ENCODE data around the gene TMSB4X.

TMSB4X gene

GRCh38 chrX:12973561-12974304, 1.2 kb upstream of the TMSB4X start:
- Histone ChIP-seq H3K4me3 (replicated peaks; ENCODE audit: insufficient read depth, low read length) (peak overlapping the region; percentile 43), H3K27me3 (ENCODE audit: insufficient read depth, poor library complexity, severe bottlenecking) (no peaks in the 10 kb centered on the region), H3K27ac (replicated peaks) (peak overlapping the region; percentile 99)
- peak in 1 of 2 experiments; percentile 77 for DNase-seq (ENCODE audit: low read depth in 1 of 2, low spot score in 1 of 2)
- TF ChIP-seq CTCF (IDR thresholded peaks at IDR 0.05; ENCODE audit: insufficient read depth, low read length) (no peak), REST (IDR thresholded peaks at IDR 0.05; ENCODE audit: insufficient replicate concordance, low read depth) (no peak), SPI1 (IDR thresholded peaks at IDR 0.05; ENCODE audit: borderline replicate concordance, low read depth) (peak; percentile 92), POLR2AphosphoS5 (IDR thresholded peaks at IDR 0.05; ENCODE audit: low read depth) (no peak)

- Histone ChIP-seq H3K27me3 (ENCODE audit: insufficient read depth, poor library complexity, severe bottlenecking) (no peaks in the 10 kb centered on the region), H3K27ac (replicated peaks) (peak overlapping the region; percentile 99), H3K4me3 (replicated peaks; ENCODE audit: insufficient read depth, low read length) (peak overlapping the region; percentile 43)
- DNase-seq (ENCODE audit: low read depth in 1 of 2, low spot score in 1 of 2), result peak in 1 of 2 experiments; percentile 69
- TF ChIP-seq CTCF (IDR thresholded peaks at IDR 0.05; ENCODE audit: insufficient read depth, low read length) (no peak), REST (IDR thresholded peaks at IDR 0.05; ENCODE audit: insufficient replicate concordance, low read depth) (no peak), GABPA (IDR thresholded peaks at IDR 0.05; ENCODE audit: low read depth) (no peak), SPI1 (IDR thresholded peaks at IDR 0.05; ENCODE audit: borderline replicate concordance, low read depth) (peak; percentile 62; the same call in 1 of the 2 replicates)
Observed at GRCh38 chrX:12974305-12974795, 560 bp upstream of the TMSB4X start.

- peak overlapping the region; percentile 99 for H3K27ac ChIP-seq (replicated peaks)
- no peak for TF ChIP-seq REST (IDR thresholded peaks at IDR 0.05; ENCODE audit: insufficient replicate concordance, low read depth)
- TF ChIP-seq SPI1 (IDR thresholded peaks at IDR 0.05; ENCODE audit: borderline replicate concordance, low read depth), result no peak
- no peak for TF ChIP-seq GABPA (IDR thresholded peaks at IDR 0.05; ENCODE audit: low read depth)
- no peak for TF ChIP-seq POLR2AphosphoS5 (IDR thresholded peaks at IDR 0.05; ENCODE audit: low read depth)
- no peak for TF ChIP-seq CTCF (IDR thresholded peaks at IDR 0.05; ENCODE audit: insufficient read depth, low read length)
- no peak for DNase-seq (ENCODE audit: low read depth in 1 of 2, low spot score in 1 of 2)
- H3K27me3 ChIP-seq (ENCODE audit: insufficient read depth, poor library complexity, severe bottlenecking), result no peaks in the 10 kb centered on the region
- peak overlapping the region; percentile 43 for H3K4me3 ChIP-seq (replicated peaks; ENCODE audit: insufficient read depth, low read length)
Observed at GRCh38 chrX:12975670-12975965, 708 bp downstream of the TMSB4X start.
